ACHN (cell line): Measurements from ENCODE around the gene EPN1.
A peak's percentile ranks its signal among the peaks of the same experiment; 100 is the strongest.

Experiments used
- DNase-seq: peaks from one replicate; pipeline ENCODE4 v3.0.0-alpha.2; 2015
- in situ Hi-C: cut with HindIII; loops from 2 replicates; pipeline ENCODE4 v1.10.0; 2017; ENCODE audit warnings: low sequenced_read_pairs, low pct_ligation_motif_present, low pct_unique_long_range_greater_than_20kb

EPN1 gene

GRCh38 chr19:55644842-55645511 is 30.0 kb upstream of the EPN1 start:
- in situ Hi-C loops: no loop called here
- DNase-seq: no peak

- in situ Hi-C loops: no loop called here
Measured at GRCh38 chr19:55645512-55645881, 29.5 kb upstream of the EPN1 start.

GRCh38 chr19:55646889-55647731 is 27.9 kb upstream of the EPN1 start:
- in situ Hi-C loops: no loop called here
- DNase-seq: no peak

More at GRCh38 chr19:55645512-55645881, 29.5 kb upstream of the EPN1 start:
- DNase-seq: no peak

- DNase-seq: peak; percentile 52
- in situ Hi-C loops: no loop called here
Measured at GRCh38 chr19:55647732-55648584, 27.1 kb upstream of the EPN1 start, which contains the start of gene CCDC106. Gene CCDC106, plus strand, starts transcription at chr19:55648212. Its CDS starts 835 bp downstream, at chr19:55649047.

- no peak for DNase-seq
- in situ Hi-C loops: no loop called here
Measured at GRCh38 chr19:55648585-55649267, 26.3 kb upstream of the EPN1 start.

GRCh38 chr19:55649268-55650125 is 25.5 kb upstream of the EPN1 start:
- in situ Hi-C loops: no loop called here
- DNase-seq: no peak

GRCh38 chr19:55650126-55650557 is 24.9 kb upstream of the EPN1 start:
- in situ Hi-C loops: no loop called here
- no peak for DNase-seq

GRCh38 chr19:55650602-55651230 is 24.3 kb upstream of the EPN1 start:
- no peak for DNase-seq
- in situ Hi-C loops: no loop called here

GRCh38 chr19:55651236-55651635 is 23.8 kb upstream of the EPN1 start:
- no peak for DNase-seq
- in situ Hi-C loops: no loop called here

GRCh38 chr19:55652311-55653128 is 22.5 kb upstream of the EPN1 start:
- in situ Hi-C loops: no loop called here
- no peak for DNase-seq

- DNase-seq: peak; percentile 97
- in situ Hi-C loops: no loop called here
Measured at GRCh38 chr19:55653651-55654322, 21.2 kb upstream of the EPN1 start.

GRCh38 chr19:55654323-55654867 is 20.6 kb upstream of the EPN1 start:
- DNase-seq: peak; percentile 98
- in situ Hi-C loops: no loop called here

- in situ Hi-C loops: no loop called here
- peak; percentile 75 for DNase-seq
Measured at GRCh38 chr19:55654868-55655647, 20.0 kb upstream of the EPN1 start, which contains the start of gene U2AF2. Gene U2AF2, plus strand, starts transcription at chr19:55655035. Its CDS starts 70 bp downstream, at chr19:55655105.

- no peak for DNase-seq
- in situ Hi-C loops: no loop called here
Measured at GRCh38 chr19:55655648-55656040, 19.4 kb upstream of the EPN1 start.

- DNase-seq: no peak
- in situ Hi-C loops: no loop called here
Measured at GRCh38 chr19:55656552-55656951, 18.5 kb upstream of the EPN1 start.
